ENCODE data around the gene LSAMP.

Gene LSAMP

GRCh38 chr3:116050311-116050915 lies 394.9 kb downstream of the LSAMP start:
- no peak for FAIRE-seq

GRCh38 chr3:116048991-116049390 lies 396.3 kb downstream of the LSAMP start:
- FAIRE-seq = no peak

GRCh38 chr3:116046350-116046749 lies 398.9 kb downstream of the LSAMP start:
- no peak for FAIRE-seq

- FAIRE-seq = no peak
Measured at GRCh38 chr3:116045314-116045713, 400.0 kb downstream of the LSAMP start.

GRCh38 chr3:116040152-116040551 lies 405.1 kb downstream of the LSAMP start:
- FAIRE-seq = no peak

- FAIRE-seq = no peak
Measured at GRCh38 chr3:116039651-116039985, 405.7 kb downstream of the LSAMP start.

- no peak for FAIRE-seq
Measured at GRCh38 chr3:116038968-116039650, 406.2 kb downstream of the LSAMP start.

- FAIRE-seq = no peak
Measured at GRCh38 chr3:116037954-116038911, 407.1 kb downstream of the LSAMP start.

- FAIRE-seq = no peak
Measured at GRCh38 chr3:116035429-116035828, 409.9 kb downstream of the LSAMP start.

GRCh38 chr3:116034794-116035193 lies 410.5 kb downstream of the LSAMP start:
- FAIRE-seq = no peak

GRCh38 chr3:116034086-116034485 lies 411.2 kb downstream of the LSAMP start:
- no peak for FAIRE-seq

- FAIRE-seq = no peak
Measured at GRCh38 chr3:116033516-116033915, 411.8 kb downstream of the LSAMP start.

GRCh38 chr3:116032176-116032575 lies 413.1 kb downstream of the LSAMP start:
- no peak for FAIRE-seq

GRCh38 chr3:116030131-116030850 lies 415.0 kb downstream of the LSAMP start:
- no peak for FAIRE-seq

GRCh38 chr3:116029266-116029665 lies 416.0 kb downstream of the LSAMP start:
- no peak for FAIRE-seq

GRCh38 chr3:116028157-116028556 lies 417.1 kb downstream of the LSAMP start:
- FAIRE-seq = no peak

GRCh38 chr3:116020989-116021388 lies 424.3 kb downstream of the LSAMP start:
- no peak for FAIRE-seq

- no peak for FAIRE-seq
Measured at GRCh38 chr3:116020495-116020894, 424.8 kb downstream of the LSAMP start.

GRCh38 chr3:116019254-116019763 lies 426.0 kb downstream of the LSAMP start:
- no peak for FAIRE-seq

GRCh38 chr3:116018646-116019045 lies 426.6 kb downstream of the LSAMP start:
- FAIRE-seq = no peak

GRCh38 chr3:116015931-116016330 lies 429.4 kb downstream of the LSAMP start:
- no peak for FAIRE-seq

GRCh38 chr3:116007000-116007399 lies 438.3 kb downstream of the LSAMP start:
- FAIRE-seq = no peak

GRCh38 chr3:116005404-116005803 lies 439.9 kb downstream of the LSAMP start:
- no peak for FAIRE-seq

Data from endometrium (tissue), 2 donors.